Epithelial cell of proximal tubule (primary cell): ENCODE results near the gene SH3RF3. TPM values are rescaled to one million over a fixed set of nuclear protein-coding genes. Genes with fewer than 3 reads are reported as not detected.

Experiments used
- DNase-seq: peaks from one replicate; pipeline ENCODE4 v3.0.0-alpha.2; 2011; ENCODE audit warnings: low read depth
- H3K4me3 ChIP-seq: 2 replicates; pipeline ENCODE4 v1.5.1; 2011; ENCODE audit warnings: low read depth, mild to moderate bottlenecking, low read length
- CTCF ChIP-seq: conservative IDR thresholded peaks from 2 replicates; pipeline ENCODE4 v1.5.1; 2012; ENCODE audit warnings: low read depth, mild to moderate bottlenecking, low read length
- total RNA-seq: library from RNA; depleted of rRNA; stranded (reverse); fragments of >200 nt; gene quantifications from 2 replicates; pipeline ENCODE4 v1.2.3, GENCODE V29; 2015

Gene SH3RF3
- total RNA-seq, 1 donor from 2014 or later, result 1.7 TPM

- no peak overlapping the region for H3K4me3 ChIP-seq
- no peak for TF ChIP-seq CTCF
- DNase-seq, result no peak
These were observed 270.1 kb downstream of the SH3RF3 start for GRCh38 chr2:109399066-109399465.

GRCh38 chr2:109400102-109400501 is 271.1 kb downstream of the SH3RF3 start:
- TF ChIP-seq CTCF, result no peak
- no peak for DNase-seq
- no peak overlapping the region for H3K4me3 ChIP-seq

GRCh38 chr2:109401370-109401769 is 272.4 kb downstream of the SH3RF3 start:
- no peak for TF ChIP-seq CTCF
- no peak overlapping the region for H3K4me3 ChIP-seq
- no peak for DNase-seq

- no peak overlapping the region for H3K4me3 ChIP-seq
- no peak for TF ChIP-seq CTCF
- DNase-seq, result no peak
These were observed 273.2 kb downstream of the SH3RF3 start for GRCh38 chr2:109402180-109402579.

GRCh38 chr2:109402980-109403840 is 274.2 kb downstream of the SH3RF3 start:
- H3K4me3 ChIP-seq, result no peak overlapping the region
- DNase-seq, result no peak
- TF ChIP-seq CTCF, result no peak

GRCh38 chr2:109403841-109404201 is 274.8 kb downstream of the SH3RF3 start:
- no peak for DNase-seq
- H3K4me3 ChIP-seq, result no peak overlapping the region
- TF ChIP-seq CTCF, result no peak

- TF ChIP-seq CTCF, result no peak
- no peak for DNase-seq
- no peak overlapping the region for H3K4me3 ChIP-seq
These were observed 275.7 kb downstream of the SH3RF3 start for GRCh38 chr2:109404681-109405080.
